Measurements from ENCODE around the gene COL27A1. TPM values are rescaled to one million over a fixed set of nuclear protein-coding genes. Genes with fewer than 3 reads are reported as not detected.
A peak's percentile ranks its signal among the peaks of the same experiment; 100 is the strongest.
"Not testable (repeated sequence)": the region's sequence is repeated elsewhere in the genome, so short reads cannot be mapped to it uniquely, and the experiment has no call there.

Gene COL27A1
- total and polyA plus RNA-seq, 2 experiments from 2014 or later, result 44.6 to 47.0 TPM

GRCh38 chr9:114321759-114322158 lies 166.4 kb downstream of the COL27A1 start:
- H3K4me2 ChIP-seq, result no peak overlapping the region
- no peak overlapping the region for H2AFZ ChIP-seq
- no peaks in the 10 kb centered on the region for H3K9me3 ChIP-seq (ENCODE audit: low read depth)
- H3K4me1 ChIP-seq (ENCODE audit: insufficient read depth), result peaks cover 3% of the 10 kb centered on the region
- WGBS (ENCODE audit: low lambda C conversion rate, missing lambda C conversion rate), result 88% methylated on average over 8 of the region's 8 CpGs
- peaks cover 2% of the 10 kb centered on the region for H3K79me2 ChIP-seq
- no peak for DNase-seq (ENCODE audit: low spot score)
- H3K36me3 ChIP-seq (replicated peaks; ENCODE audit: insufficient read depth, low read depth), result no peaks in the 10 kb centered on the region
- H3K27me3 ChIP-seq, result no peaks in the 10 kb centered on the region
- no peak overlapping the region for H3K4me3 ChIP-seq
- no peaks in the 10 kb centered on the region for H4K20me1 ChIP-seq (ENCODE audit: insufficient read depth, poor library complexity, severe bottlenecking)
- TF ChIP-seq EZH2 (IDR thresholded peaks at IDR 0.05; ENCODE audit: borderline replicate concordance) (no peak), EZH2phosphoT487 (IDR thresholded peaks at IDR 0.05; ENCODE audit: low read depth, severe bottlenecking, unreplicated experiment) (no peak), CTCF (IDR thresholded peaks at IDR 0.05; ENCODE audit: poor library complexity) (no peak)
- H3K27ac ChIP-seq, result no peak overlapping the region
- no peaks in the 10 kb centered on the region for H3K9me2 ChIP-seq (replicated peaks; ENCODE audit: insufficient read depth)

GRCh38 chr9:114322160-114322818 lies 167.0 kb downstream of the COL27A1 start:
- not testable (repeated sequence) for DNase-seq (ENCODE audit: low spot score); H3K36me3 ChIP-seq (replicated peaks; ENCODE audit: insufficient read depth, low read depth); H3K9me2 ChIP-seq (replicated peaks; ENCODE audit: insufficient read depth); H3K9me3 ChIP-seq (ENCODE audit: low read depth); H2AFZ ChIP-seq; H3K4me3 ChIP-seq; H4K20me1 ChIP-seq (ENCODE audit: insufficient read depth, poor library complexity, severe bottlenecking); H3K27ac ChIP-seq; H3K4me1 ChIP-seq (ENCODE audit: insufficient read depth); H3K4me2 ChIP-seq; H3K27me3 ChIP-seq; H3K79me2 ChIP-seq
- 87% methylated on average over 12 of the region's 12 CpGs for WGBS (ENCODE audit: low lambda C conversion rate, missing lambda C conversion rate)

- not testable (repeated sequence) for H3K4me1 ChIP-seq (ENCODE audit: insufficient read depth); H3K27me3 ChIP-seq; H3K27ac ChIP-seq; DNase-seq (ENCODE audit: low spot score); H3K9me3 ChIP-seq (ENCODE audit: low read depth); H3K9me2 ChIP-seq (replicated peaks; ENCODE audit: insufficient read depth); H3K4me3 ChIP-seq; H3K36me3 ChIP-seq (replicated peaks; ENCODE audit: insufficient read depth, low read depth); H3K4me2 ChIP-seq; H4K20me1 ChIP-seq (ENCODE audit: insufficient read depth, poor library complexity, severe bottlenecking); H2AFZ ChIP-seq; H3K79me2 ChIP-seq
- 75% methylated on average over 8 of the region's 15 CpGs for WGBS (ENCODE audit: low lambda C conversion rate, missing lambda C conversion rate)
Observed at GRCh38 chr9:114322831-114323531, 167.6 kb downstream of the COL27A1 start, which contains the start of gene ORM1. Gene ORM1, plus strand, starts transcription at chr9:114323098. Its CDS starts 36 bp downstream, at chr9:114323134.

- not testable (repeated sequence) for H3K4me2 ChIP-seq
- H3K4me1 ChIP-seq (ENCODE audit: insufficient read depth), result peaks cover 13% of the 10 kb centered on the region
Observed at GRCh38 chr9:114323849-114324248, 168.5 kb downstream of the COL27A1 start.

GRCh38 chr9:114324492-114324891 lies 169.2 kb downstream of the COL27A1 start:
- TF ChIP-seq CTCF (IDR thresholded peaks at IDR 0.05; ENCODE audit: poor library complexity) (no peak), EZH2phosphoT487 (IDR thresholded peaks at IDR 0.05; ENCODE audit: low read depth, severe bottlenecking, unreplicated experiment) (no peak)
- DNase-seq (ENCODE audit: low spot score), result peak; percentile 41
- H3K36me3 ChIP-seq (replicated peaks; ENCODE audit: insufficient read depth, low read depth), result no peaks in the 10 kb centered on the region
- H3K27me3 ChIP-seq, result no peaks in the 10 kb centered on the region
- no peak overlapping the region for H3K27ac ChIP-seq
- H3K9me3 ChIP-seq (ENCODE audit: low read depth), result no peaks in the 10 kb centered on the region
- peaks cover 19% of the 10 kb centered on the region for H3K4me1 ChIP-seq (ENCODE audit: insufficient read depth)
- no peak overlapping the region for H3K4me2 ChIP-seq
- 93% methylated on average over 8 of the region's 8 CpGs for WGBS (ENCODE audit: low lambda C conversion rate, missing lambda C conversion rate)
- H3K79me2 ChIP-seq, result peaks cover 2% of the 10 kb centered on the region
- no peak overlapping the region for H2AFZ ChIP-seq
- no peaks in the 10 kb centered on the region for H4K20me1 ChIP-seq (ENCODE audit: insufficient read depth, poor library complexity, severe bottlenecking)
- H3K9me2 ChIP-seq (replicated peaks; ENCODE audit: insufficient read depth), result no peaks in the 10 kb centered on the region
- H3K4me3 ChIP-seq, result no peak overlapping the region

More at GRCh38 chr9:114323849-114324248, 168.5 kb downstream of the COL27A1 start:
- not testable (repeated sequence) for H4K20me1 ChIP-seq (ENCODE audit: insufficient read depth, poor library complexity, severe bottlenecking); DNase-seq (ENCODE audit: low spot score); H2AFZ ChIP-seq; H3K9me2 ChIP-seq (replicated peaks; ENCODE audit: insufficient read depth); H3K79me2 ChIP-seq; H3K27ac ChIP-seq; H3K9me3 ChIP-seq (ENCODE audit: low read depth); H3K4me3 ChIP-seq; H3K36me3 ChIP-seq (replicated peaks; ENCODE audit: insufficient read depth, low read depth); H3K27me3 ChIP-seq
- 76% methylated on average over 6 of the region's 6 CpGs for WGBS (ENCODE audit: low lambda C conversion rate, missing lambda C conversion rate)

- H3K4me3 ChIP-seq; H3K27ac ChIP-seq; H3K9me3 ChIP-seq (ENCODE audit: low read depth); H3K36me3 ChIP-seq (replicated peaks; ENCODE audit: insufficient read depth, low read depth); H3K4me2 ChIP-seq; H4K20me1 ChIP-seq (ENCODE audit: insufficient read depth, poor library complexity, severe bottlenecking); H3K79me2 ChIP-seq; DNase-seq (ENCODE audit: low spot score); H2AFZ ChIP-seq; H3K27me3 ChIP-seq; H3K9me2 ChIP-seq (replicated peaks; ENCODE audit: insufficient read depth): not testable (repeated sequence)
- H3K4me1 ChIP-seq (ENCODE audit: insufficient read depth), result peaks cover 19% of the 10 kb centered on the region
- WGBS (ENCODE audit: low lambda C conversion rate, missing lambda C conversion rate), result 89% methylated on average over 9 of the region's 9 CpGs
Observed at GRCh38 chr9:114324965-114325364, 169.6 kb downstream of the COL27A1 start.
